Measurements from ENCODE around the gene CAMKMT. TPM values are rescaled to one million over a fixed set of nuclear protein-coding genes. Genes with fewer than 3 reads are reported as not detected.

CAMKMT gene
- total RNA-seq, 3 donors from 2014 or later (not counting 1 experiment from before 2014, with no cell fraction given), result 18.1 to 25.0 (median 20.6) TPM

DNA sequence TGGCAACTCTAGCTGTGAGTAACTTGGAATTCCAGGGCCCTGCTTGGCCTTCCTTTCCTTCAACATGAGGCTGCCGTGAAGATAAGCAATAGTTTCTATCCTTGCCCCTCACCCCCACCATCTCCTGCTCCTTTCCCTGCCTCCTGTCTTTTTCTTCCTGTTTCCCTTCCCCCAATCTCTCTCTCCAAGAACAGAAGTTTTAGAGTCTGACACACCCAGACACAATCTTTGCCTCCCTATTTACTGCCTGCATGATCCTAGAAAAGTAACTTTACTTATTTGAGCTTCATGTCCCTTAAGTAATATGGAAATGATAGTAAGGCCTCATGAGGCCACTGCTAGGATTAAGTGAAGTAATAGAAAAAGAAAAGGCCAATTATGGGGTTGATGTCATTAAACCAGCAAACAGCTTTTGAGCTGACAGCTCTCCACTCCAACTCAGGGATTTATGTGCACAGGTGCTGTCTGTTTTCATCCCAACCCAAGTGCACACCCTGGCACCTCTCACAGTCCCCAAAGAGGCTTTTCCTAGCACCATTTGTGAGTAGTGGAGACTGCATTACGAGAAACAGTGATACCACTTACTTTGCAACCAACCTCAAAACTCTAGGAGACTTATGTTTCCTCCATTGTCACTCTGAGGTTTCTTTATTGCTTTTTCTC lies 456.1 kb downstream of the CAMKMT start:
- H3K36me3 ChIP-seq (ENCODE audit: control insufficient read depth, insufficient read depth, low read length), result no peaks in the 10 kb centered on the region
- 91% methylated on average over 2 of the region's 2 CpGs for WGBS (ENCODE audit: insufficient coverage)
- H3K4me1 ChIP-seq (ENCODE audit: control insufficient read depth, insufficient read depth, low read length), result no peaks in the 10 kb centered on the region
- ATAC-seq (no peak), DNase-seq (no peak)
- TF ChIP-seq, protein P1, sequence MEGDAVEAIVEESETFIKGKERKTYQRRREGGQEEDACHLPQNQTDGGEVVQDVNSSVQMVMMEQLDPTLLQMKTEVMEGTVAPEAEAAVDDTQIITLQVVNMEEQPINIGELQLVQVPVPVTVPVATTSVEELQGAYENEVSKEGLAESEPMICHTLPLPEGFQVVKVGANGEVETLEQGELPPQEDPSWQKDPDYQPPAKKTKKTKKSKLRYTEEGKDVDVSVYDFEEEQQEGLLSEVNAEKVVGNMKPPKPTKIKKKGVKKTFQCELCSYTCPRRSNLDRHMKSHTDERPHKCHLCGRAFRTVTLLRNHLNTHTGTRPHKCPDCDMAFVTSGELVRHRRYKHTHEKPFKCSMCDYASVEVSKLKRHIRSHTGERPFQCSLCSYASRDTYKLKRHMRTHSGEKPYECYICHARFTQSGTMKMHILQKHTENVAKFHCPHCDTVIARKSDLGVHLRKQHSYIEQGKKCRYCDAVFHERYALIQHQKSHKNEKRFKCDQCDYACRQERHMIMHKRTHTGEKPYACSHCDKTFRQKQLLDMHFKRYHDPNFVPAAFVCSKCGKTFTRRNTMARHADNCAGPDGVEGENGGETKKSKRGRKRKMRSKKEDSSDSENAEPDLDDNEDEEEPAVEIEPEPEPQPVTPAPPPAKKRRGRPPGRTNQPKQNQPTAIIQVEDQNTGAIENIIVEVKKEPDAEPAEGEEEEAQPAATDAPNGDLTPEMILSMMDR (IDR thresholded peaks at IDR 0.05), result no peak
- H3K27me3 ChIP-seq (ENCODE audit: control insufficient read depth, insufficient read depth, low read length), result no peaks in the 10 kb centered on the region
- H3K27me3 Mint-ChIP-seq (ENCODE audit: low read depth in 2 of 2), result peaks cover 22 to 39% of the 10 kb centered on the region in 2 donors
- no peak overlapping the region for H3K4me3 Mint-ChIP-seq
- H3K4me1 Mint-ChIP-seq, result no peaks in the 10 kb centered on the region
- no peaks in the 10 kb centered on the region for H3K36me3 Mint-ChIP-seq
- H3K9me3 Mint-ChIP-seq, result no peaks in the 10 kb centered on the region
- no peak overlapping the region for H3K27ac ChIP-seq (ENCODE audit: low read length)
- H3K27ac Mint-ChIP-seq, result no peak overlapping the region
- no peak overlapping the region for H3K4me3 ChIP-seq (ENCODE audit: low read length)
- H3K9me3 ChIP-seq (ENCODE audit: control insufficient read depth, insufficient read depth, low read length), result no peaks in the 10 kb centered on the region
- intact Hi-C loops (cut with micrococcal nuclease), result no loop called here

DNA sequence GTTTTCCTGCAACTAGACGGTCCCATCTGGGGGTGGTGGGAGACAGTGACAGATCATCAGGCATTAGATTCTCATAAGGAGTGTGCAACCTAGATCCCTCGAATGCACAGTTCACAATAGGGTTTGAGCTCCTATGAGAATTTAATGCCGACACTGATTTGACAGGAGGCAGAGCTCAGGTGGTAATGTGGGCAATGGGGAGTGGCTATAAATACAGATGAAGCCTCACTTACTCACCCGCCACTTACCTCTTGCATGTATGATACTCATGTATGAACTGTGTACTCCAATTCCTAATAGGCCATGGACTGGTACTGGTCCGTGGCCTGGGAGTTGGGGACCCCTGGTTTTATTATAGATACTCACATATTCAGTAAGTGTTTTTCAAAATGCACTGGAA lies 457.3 kb downstream of the CAMKMT start:
- no peaks in the 10 kb centered on the region for H3K9me3 Mint-ChIP-seq

DNA sequence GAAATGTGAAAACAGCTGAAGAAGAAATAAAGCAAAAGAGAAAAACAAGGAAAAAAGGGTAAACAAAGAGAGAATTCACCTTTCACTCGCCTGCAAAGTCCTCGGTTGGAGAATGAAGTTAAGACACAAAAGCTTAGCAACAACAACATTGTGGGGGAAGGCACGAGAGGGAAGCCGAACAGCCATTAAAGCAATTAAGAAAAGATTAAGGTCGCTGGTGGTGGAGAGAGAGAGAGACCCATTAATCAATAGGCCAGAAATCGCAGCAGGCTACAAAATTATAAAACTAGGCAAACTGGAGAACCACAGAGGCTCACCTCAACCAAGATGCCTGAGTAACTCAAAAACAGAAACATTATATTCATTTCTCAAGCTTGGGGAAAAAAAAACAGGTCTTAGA lies 459.8 kb downstream of the CAMKMT start:
- DNase-seq (no peak), ATAC-seq (no peak)
- Histone ChIP-seq H3K4me1 (ENCODE audit: control insufficient read depth, insufficient read depth, low read length) (no peaks in the 10 kb centered on the region), H3K9me3 (ENCODE audit: control insufficient read depth, insufficient read depth, low read length) (no peaks in the 10 kb centered on the region), H3K27me3 (ENCODE audit: control insufficient read depth, insufficient read depth, low read length) (no peaks in the 10 kb centered on the region), H3K36me3 (ENCODE audit: control insufficient read depth, insufficient read depth, low read length) (no peaks in the 10 kb centered on the region), H3K27ac (ENCODE audit: low read length) (no peak overlapping the region), H3K4me3 (ENCODE audit: low read length) (no peak overlapping the region)
- intact Hi-C loops (cut with micrococcal nuclease), result no loop called here
- Mint-ChIP-seq H3K36me3 (no peaks in the 10 kb centered on the region), H3K27ac (no peak overlapping the region), H3K27me3 (ENCODE audit: low read depth in 2 of 2) (peaks cover 13 to 40% of the 10 kb centered on the region in 2 donors), H3K4me3 (no peak overlapping the region), H3K4me1 (no peaks in the 10 kb centered on the region), H3K9me3 (no peaks in the 10 kb centered on the region)
- TF ChIP-seq, protein P1 (IDR thresholded peaks at IDR 0.05), result no peak
- WGBS (ENCODE audit: insufficient coverage), result 76% methylated on average over 5 of the region's 6 CpGs

More for the DNA sequence above, 457.3 kb downstream of the CAMKMT start:
- Histone ChIP-seq H3K27me3 (ENCODE audit: control insufficient read depth, insufficient read depth, low read length) (no peaks in the 10 kb centered on the region), H3K4me3 (ENCODE audit: low read length) (no peak overlapping the region), H3K9me3 (ENCODE audit: control insufficient read depth, insufficient read depth, low read length) (no peaks in the 10 kb centered on the region), H3K27ac (ENCODE audit: low read length) (no peak overlapping the region), H3K36me3 (ENCODE audit: control insufficient read depth, insufficient read depth, low read length) (no peaks in the 10 kb centered on the region), H3K4me1 (ENCODE audit: control insufficient read depth, insufficient read depth, low read length) (no peaks in the 10 kb centered on the region)
- WGBS (ENCODE audit: insufficient coverage), result 71% methylated on average over 4 of the region's 5 CpGs
- H3K36me3 Mint-ChIP-seq, result no peaks in the 10 kb centered on the region
- intact Hi-C loops (cut with micrococcal nuclease), result no loop called here
- H3K27ac Mint-ChIP-seq, result no peak overlapping the region
- ATAC-seq (no peak), DNase-seq (no peak)
- peaks cover 18 to 47% of the 10 kb centered on the region in 2 donors for H3K27me3 Mint-ChIP-seq (ENCODE audit: low read depth in 2 of 2)
- no peaks in the 10 kb centered on the region for H3K4me1 Mint-ChIP-seq
- TF ChIP-seq, protein P1 (IDR thresholded peaks at IDR 0.05), result no peak
- no peak overlapping the region for H3K4me3 Mint-ChIP-seq

DNA sequence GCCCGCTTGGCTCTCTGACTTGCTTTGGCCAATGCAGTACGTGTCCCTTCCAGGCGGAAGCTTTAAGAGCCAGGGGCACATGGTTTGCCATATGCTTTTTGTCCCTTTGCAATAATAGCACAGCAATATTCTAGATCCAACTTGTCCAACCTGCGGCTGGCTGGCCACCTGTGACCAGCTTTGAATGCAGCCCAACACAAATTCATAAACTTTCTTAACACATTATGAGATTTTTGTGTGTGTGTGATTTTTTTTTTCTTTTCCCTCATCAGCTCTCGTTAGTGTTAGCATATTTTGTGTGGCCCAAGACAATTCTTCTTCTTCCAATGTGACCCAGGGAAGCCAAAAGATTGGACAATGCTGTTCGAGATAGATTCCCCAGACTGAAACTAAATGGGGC lies 460.4 kb downstream of the CAMKMT start:
- no peak overlapping the region for H3K27ac ChIP-seq (ENCODE audit: low read length)
- H3K27ac Mint-ChIP-seq, result no peak overlapping the region
- no peak for ATAC-seq
- DNase-seq, result no peak
- H3K36me3 ChIP-seq (ENCODE audit: control insufficient read depth, insufficient read depth, low read length), result no peaks in the 10 kb centered on the region
- TF ChIP-seq, protein P1 (IDR thresholded peaks at IDR 0.05), result no peak
- no peaks in the 10 kb centered on the region for H3K9me3 Mint-ChIP-seq
- H3K27me3 Mint-ChIP-seq (ENCODE audit: low read depth in 2 of 2), result peaks cover 13 to 40% of the 10 kb centered on the region in 2 donors
- intact Hi-C loops (cut with micrococcal nuclease), result no loop called here
- H3K4me3 Mint-ChIP-seq, result no peak overlapping the region
- no peaks in the 10 kb centered on the region for H3K4me1 Mint-ChIP-seq
- 93% methylated on average over 5 of the region's 6 CpGs for WGBS (ENCODE audit: insufficient coverage)
- no peaks in the 10 kb centered on the region for H3K27me3 ChIP-seq (ENCODE audit: control insufficient read depth, insufficient read depth, low read length)
- no peak overlapping the region for H3K4me3 ChIP-seq (ENCODE audit: low read length)
- no peaks in the 10 kb centered on the region for H3K4me1 ChIP-seq (ENCODE audit: control insufficient read depth, insufficient read depth, low read length)
- no peaks in the 10 kb centered on the region for H3K36me3 Mint-ChIP-seq
- H3K9me3 ChIP-seq (ENCODE audit: control insufficient read depth, insufficient read depth, low read length), result no peaks in the 10 kb centered on the region
